ENCODE measurements around the gene PAK1.

DNA sequence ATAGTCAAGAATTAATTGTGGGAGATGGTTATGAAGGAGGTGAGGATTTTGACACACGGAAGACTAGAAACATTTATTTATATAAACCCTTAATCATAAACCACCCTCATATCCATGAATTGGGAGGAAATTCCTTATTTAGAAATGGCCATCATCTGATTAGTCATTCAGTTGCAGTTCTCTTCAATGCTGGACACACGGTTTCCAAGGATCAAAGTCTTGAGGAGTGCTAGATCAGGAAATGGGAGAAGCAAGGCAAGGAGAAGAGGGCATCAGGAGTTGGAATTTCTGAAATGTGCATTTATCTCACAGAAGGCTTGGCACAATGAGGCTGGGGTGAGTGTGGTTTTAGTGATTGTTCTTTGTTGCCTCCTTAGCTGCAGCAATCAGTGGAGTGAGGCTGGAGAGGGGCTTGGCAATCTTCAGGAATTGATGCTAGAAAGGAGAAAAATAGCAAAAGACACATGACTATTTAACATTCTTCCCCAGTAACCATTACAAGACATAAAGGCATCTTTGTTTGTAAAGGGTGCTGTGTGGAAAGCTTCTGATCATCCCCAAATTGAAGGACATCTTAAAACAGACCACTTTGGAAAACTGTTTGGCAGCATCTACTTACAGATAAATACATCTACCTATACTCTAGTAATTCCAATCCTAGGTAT is 150.8 kb downstream of the PAK1 start:
- TF ChIP-seq CTCF (IDR thresholded peaks at IDR 0.05) (no peak), POLR2A (IDR thresholded peaks at IDR 0.05) (no peak)
